HG03457 (cell line): ENCODE data around the gene KIAA0408.
"Not testable (repeated sequence)": the region's sequence is repeated elsewhere in the genome, so short reads cannot be mapped to it uniquely, and the experiment has no call there.

Experiments used
- ATAC-seq: cut with Tn5 transposase; IDR thresholded peaks from one replicate; pipeline ENCODE4 v1.9.1; 2021; ENCODE audit warnings: moderate number of reproducible peaks; ENCODE audit not compliant: unreplicated experiment

KIAA0408 gene

DNA sequence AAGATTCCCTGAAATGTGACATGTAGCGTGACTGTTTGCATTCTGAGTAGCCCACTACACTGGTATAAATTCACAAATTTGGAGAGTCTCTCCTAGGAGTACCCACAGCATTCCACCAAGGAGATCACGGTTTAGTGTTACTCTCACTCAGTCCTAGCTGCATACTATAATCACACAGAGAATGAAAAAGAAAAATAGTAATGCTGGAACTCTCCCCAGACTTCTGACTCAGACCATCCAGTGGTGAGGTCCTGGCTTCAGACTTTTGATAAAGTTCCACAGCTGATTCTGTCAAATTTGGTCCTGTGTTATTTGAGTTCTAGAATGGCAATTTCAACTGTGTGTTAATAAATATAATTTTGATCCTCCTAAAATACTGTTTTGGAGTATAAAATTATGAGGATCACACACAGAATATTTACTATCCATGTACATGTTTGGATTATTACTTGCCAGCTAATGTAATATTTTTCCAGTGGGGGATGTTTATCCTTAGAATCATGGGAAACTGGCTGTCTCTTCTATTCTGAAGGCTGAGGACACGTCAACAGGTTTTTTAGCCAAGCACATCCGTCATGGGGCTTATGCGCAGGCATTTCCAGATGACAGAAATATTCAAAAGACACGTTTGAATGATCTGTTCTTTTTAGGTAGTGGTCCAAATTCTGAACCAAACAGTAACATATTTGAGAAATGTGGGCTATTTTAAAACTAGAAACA lies 5.1 kb upstream of the KIAA0408 start:
- no peak for ATAC-seq

DNA sequence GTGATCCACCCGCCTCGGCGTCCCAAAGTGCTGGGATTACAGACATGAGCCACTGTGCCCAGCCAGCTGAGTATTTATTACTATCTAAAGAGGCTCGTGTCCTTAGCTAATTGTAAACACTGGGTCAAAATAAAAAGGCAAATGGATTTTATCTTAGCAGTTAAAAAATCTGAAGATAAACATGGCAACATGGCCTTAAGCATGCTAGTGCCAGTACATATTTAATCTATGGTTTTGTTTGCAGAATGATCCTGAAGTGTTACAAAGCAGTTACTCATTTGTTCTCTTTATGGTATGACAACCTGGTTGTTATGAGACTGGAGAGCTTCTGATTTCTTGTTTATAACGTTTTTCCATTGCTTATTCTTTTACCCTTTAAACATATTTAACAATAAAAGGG lies 3.9 kb upstream of the KIAA0408 start:
- no peak for ATAC-seq

DNA sequence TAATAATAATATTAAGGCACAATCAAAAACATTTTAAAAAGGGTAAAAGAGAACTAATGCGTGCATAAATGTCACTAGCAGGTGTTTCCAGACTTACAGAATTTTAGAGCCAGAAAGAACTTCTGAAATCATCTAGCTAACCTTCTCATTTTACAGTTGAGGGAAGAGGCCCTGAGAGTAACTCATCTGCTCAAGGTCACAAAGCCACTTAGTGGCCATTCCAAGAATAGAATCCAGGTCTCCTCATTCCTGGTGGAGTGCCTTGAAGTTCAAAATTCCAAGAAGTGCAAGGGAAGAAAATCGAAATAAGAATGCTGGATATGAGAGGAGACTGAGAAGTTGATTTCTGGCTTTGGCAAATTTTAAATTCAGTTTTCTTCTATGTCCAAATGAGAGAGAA lies 3.2 kb upstream of the KIAA0408 start:
- no peak for ATAC-seq

DNA sequence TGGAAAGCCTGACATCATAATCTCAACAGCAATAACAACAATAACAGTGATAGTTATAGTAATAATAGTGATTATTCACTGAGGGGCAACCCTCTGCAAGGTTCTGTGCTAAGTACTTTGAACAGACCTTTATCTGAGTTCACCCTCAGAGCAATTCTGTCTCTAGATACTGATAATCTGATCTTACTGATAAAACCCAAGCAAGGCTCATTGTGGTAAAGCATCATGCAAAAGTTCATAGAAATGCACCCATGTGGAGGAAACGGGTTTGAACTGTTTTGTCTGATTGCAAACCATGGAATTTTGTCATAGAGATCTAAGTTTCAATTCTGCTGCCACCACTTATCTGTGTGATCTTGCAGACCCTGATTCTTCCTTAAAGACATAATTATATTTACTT lies 1.3 kb upstream of the KIAA0408 start:
- ATAC-seq = no peak

DNA sequence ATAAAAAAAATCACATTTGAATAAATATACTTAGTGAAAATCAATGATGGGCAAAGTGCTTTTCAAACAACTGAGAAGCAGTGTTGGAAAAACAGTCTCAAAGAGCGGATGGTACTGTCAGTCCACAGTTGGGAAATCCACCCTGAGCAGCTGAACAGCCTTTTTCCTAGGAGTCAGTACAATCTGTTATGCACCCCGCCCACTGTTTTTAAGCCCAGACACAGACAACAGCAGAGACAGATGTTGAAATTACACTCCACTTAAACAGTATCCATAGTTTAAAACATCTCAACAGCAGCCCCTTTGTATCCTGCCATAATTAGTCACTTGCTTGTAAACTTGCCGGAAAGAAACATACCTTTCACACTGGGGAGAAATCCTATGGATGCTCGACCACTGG lies 372 bp downstream of the KIAA0408 start:
- ATAC-seq = no peak

DNA sequence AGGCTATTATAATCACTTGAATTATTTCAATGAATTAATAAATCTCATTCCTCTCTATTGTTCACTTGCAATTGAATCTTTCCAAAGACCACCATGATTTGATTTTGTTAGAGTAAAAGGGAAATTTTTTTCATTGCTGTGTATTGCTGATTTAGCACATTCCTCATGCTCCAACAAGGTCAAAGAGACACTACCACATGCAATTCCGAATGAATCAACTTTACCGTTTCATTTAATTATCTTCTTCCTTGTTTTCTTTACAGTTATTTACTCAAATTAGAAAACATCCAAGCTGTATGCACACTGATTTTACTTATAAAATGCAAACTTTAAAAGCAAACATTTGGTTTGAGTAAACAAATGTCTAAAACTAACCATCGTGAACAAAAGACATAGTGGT lies 967 bp downstream of the KIAA0408 start:
- ATAC-seq = no peak

DNA sequence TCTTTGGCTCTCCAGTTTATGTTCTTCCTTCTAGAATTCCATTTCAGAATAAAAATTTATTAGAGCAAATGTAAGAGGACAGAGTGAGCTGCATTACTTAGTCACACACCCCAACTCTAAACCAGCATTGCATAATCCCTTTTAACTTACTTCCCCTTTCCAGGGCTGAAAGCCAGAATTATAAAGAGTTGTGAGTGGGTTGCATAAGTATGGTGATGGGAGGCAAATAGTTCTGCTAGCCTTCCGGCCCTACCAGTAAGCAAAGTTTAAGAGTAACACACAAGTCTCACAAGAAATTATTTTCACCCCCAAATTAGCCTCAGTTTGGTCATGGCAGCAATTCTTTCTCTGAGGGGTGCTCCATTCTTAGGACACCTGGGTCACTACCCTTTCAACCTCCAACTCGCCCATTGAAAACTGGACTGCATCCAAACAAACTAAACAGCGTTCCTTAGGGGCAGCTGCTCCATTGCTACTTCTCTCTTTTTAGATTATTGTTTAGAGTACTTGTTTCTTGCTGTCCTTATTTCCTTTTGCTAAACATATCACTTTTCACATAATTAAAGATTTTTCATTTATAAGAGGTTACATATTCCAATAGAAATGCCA lies 1.6 kb downstream of the KIAA0408 start:
- ATAC-seq = no peak

DNA sequence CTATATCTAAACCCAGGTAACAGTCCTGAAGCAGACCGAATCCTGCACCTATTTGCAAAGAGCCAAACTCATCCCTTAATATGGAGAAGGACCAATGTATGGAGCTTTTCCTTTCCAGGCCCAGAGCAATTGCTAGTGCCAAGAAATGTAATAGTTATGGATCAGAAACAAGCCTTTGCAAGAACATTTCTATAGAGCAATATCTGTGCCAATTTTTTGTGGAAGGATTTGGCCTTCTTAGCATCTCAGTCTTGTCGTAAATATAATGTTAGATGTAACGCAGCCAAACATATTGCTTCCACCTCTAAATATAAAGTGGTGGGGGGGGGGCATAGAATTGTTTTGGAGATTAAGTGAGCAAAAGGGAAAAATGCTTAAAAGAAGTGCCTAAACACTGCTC lies 2.7 kb downstream of the KIAA0408 start:
- no peak for ATAC-seq

DNA sequence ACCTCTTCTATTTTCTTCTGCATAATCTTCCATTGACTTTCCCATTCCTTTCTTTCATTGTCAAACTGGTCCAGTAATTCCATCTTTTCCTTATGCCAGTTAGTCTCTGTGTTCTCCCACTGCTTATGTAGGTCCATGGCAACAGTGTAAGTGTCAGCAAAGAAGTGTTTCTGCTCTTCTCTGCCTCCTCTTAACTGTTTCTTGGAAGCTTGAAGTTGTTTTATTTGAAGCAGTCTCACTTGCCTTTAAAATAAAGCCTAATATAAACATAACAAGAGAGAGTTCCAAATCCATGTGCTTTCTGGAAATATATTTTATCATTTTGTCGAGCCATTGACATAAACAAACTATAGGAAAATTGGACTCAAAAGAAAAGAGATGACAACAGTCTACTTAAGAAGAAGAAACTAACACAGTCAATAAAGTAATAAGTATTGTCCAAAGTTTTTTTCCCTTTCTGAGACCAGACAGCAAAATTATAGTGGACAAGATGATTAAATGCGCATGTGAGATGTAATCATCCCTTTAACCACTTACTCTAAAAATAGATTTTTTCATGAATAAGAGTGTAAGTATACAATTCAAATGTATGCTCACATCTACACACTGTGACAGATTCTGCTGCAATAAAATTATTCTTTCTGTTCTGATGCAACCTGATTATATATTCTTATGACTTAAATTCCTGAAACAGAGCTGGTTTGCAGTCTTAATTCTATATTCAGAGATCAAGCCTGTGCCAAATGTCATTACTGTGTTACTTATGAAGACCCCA lies 5.2 kb downstream of the KIAA0408 start:
- no peak for ATAC-seq

DNA sequence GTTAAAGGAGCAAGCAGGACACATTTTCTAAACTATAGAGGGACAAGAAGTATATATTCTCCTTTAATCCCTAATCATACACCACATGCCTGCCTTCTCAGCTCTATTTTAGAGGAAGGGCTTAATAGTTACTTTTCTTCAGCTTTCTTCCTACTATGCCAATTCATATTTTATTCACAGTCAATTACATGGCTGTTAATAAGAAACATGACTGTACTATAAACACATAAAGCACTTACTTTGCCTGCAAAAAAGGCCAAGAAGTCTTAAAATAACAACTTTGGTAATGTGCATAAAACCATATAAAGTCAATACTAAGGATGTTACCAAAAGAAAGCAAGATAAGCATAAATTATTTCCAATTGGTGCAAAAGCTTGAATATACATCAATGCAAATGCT lies 6.4 kb downstream of the KIAA0408 start:
- ATAC-seq = no peak

DNA sequence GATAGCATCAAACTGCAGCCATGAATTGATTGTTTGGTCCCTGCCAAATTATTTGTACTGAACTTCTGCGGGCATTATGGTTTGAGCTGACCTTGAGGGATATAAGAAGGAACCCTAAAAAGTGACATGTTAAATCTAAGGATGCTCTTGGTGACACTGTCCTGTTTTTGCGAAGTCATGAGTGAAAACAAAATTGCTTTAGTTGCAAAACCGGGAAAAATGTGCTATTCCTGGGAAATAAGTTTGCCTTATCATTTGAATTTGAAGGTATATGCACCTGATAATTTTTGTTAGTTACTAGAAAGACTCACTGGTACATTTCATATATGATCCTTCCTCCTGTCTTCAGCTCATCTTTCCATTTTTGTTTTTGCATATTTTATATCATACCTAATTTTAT lies 7.8 kb downstream of the KIAA0408 start:
- ATAC-seq = no peak

DNA sequence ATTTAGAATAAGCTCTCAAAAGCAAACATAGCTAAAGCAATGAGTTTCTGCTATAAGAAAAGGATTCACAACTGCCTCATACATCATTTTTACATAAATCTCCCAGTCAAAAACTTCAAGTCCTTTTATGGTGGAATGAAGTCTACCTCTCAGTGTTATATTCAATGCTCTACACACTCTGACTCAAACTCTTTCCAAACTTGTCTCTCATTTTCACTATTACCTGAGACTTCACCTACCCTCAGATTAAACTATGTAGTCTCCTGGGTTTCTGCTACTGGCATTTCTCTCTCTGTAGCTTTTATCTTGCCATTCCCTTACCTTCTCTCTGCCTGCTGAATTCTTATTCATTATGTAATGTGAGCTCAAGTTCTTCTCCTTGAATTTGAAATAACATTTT lies 11.4 kb downstream of the KIAA0408 start:
- ATAC-seq = no peak

DNA sequence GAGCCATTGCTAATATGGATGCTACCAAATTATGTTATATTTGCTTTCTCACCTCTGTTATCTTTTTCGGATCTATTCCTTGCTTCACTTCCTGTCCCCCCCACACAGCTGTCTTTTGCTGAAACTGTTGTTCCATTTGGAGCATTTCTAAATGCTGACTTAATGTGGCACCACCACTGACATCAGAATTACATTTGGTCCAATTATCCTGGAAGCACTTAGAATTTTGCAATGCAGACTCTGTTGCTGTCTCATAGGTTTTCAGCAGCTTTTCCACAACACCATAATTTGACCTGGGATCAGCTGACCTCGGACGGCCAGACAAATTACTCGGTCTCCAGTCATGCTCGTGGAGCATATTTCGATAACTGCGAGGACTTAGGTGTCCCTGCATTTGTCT lies 12.8 kb downstream of the KIAA0408 start:
- ATAC-seq = no peak

DNA sequence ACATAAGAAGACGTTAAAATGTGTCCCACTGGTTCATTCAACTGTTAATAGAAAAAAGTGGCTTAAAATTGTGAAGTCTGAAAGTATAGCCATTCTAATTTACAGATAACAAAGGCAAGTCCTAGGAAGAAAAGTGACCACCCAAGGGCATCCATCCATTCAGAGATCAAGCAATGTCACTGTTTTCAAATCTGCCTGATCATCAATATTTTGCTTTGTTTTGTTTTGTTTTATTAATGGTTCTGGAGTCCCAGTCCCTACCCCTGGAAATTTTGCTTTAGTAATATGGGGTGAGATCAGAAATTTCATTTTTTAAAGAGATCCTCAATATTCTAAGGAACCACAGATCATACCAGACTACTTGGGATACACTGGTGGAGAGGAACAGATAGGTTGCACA lies 17.3 kb downstream of the KIAA0408 start:
- no peak for ATAC-seq

DNA sequence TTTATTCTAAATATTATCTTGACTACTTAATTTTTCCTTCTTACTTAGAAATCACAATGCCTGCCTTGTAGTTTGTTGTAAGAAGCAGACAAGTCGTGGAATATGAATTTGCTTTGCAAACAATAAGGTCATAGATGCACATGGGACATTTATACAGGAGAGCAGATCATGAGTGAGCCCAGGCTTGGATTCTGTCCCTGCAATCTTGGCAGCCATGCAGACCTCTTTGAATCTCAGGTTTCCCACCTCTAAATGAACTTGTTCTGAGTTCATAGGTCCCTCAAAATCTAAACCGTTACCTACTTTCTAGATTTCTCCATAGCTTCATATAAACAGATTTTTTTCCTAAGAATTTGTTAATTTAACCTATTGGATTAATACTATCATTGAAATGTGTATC lies 19.5 kb downstream of the KIAA0408 start:
- no peak for ATAC-seq

DNA sequence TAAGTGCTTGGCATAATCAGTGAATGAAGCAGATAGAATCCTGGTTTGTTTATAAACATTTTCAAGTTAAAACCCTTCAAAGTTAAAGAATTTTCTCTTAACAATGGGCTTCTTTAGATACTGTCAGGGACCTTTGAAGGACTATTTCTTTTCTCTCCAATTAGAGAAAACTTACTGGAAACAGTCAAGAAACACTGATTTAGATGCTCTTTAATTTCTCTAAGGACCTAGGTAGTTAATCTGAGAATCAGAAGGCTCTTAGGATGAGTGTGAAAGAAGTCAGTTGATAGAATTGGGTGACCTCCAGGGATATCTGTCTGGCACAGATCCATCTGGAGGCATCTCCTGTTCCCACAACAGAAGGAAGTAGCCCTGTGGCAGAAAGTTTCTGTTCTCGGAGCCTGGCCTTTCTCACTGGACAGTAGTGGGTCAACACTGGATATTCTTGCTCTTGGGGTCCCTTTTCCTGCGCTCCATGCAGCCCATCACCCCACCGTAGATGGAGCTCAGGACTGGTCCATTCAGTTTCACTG lies 22.5 kb downstream of the KIAA0408 start:
- no peak for ATAC-seq

DNA sequence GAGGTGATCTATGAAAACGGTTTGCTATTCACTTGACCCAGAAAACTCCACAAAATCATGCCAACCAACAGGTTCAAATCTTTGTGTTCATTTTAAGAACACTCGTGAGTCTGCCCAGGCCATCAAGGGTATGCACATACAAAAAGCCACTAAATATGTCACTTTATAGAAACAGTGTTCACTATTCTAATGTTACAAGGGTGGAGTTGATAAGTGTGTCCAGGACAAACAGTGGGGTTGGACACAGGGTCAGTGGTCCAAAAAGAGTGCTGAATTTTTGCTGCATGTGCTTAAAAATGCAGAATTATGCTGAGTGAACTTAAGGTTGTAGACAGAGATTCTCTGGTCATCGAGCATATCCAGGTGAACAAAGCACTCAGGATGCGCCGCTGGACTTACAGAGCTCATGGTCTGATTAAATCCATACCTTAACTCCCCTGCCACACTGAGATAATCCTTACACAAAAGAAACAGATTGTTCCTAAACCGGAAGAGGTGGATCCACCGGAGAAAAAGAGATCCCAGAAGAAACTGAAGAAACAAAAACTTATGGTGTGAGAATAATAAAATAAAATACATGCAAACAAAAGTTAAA lies 23.5 kb downstream of the KIAA0408 start:
- no peak for ATAC-seq

DNA sequence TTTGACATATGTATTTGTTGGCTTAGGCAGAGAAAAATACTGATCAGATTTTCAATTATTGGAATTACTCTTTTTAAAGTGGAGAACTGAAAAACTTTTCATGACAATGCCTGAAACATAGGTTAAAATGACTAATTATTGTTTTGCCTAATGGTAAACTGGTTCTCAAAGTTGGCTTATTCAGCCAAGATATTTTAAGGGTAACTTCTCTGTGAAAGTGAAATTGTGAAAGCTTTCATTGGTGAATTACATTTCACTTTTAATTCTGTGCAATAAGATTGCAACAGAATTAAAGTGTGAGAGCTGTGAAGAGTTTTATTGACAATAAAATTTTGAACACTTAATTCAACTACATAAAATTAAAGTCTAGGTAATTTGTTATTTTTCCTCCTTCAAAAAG lies 24.5 kb downstream of the KIAA0408 start:
- ATAC-seq = no peak

DNA sequence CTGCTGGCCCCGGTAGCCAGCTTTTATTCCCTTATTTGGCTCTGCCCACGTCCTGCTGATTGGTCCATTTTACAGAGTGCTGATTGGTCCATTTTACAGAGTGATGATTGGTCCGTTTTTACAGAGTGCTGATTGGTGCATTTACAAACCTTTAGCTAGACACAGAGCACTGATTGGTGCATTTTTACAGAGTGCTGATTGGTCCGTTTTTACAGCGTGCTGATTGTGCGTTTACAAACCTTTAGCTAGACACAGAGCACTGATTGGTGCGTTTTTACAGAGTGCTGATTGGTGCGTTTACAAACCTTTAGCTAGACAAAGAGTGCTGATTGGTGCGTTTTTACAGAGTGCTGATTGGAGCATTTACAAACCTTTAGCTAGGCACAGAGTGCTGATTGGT lies 30.6 kb downstream of the KIAA0408 start:
- ATAC-seq = not testable (repeated sequence)

DNA sequence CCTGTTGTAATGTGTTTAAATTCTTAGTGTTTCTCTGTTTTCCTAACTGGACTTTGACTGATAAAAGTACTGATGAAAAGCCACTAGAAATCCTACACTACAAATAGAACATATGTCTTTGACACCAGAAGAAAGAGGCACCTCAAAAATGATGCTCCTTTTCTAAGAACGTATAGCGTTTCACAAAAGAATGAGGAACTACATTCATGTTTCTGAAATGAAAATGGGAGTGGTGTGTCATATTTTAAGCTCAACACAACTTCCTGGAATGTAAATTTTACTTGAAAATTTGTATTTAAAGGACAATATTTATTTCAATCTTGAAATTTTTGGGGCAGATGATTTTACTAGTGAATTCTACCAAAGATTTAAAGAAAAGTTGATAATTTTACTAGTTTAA lies 35.3 kb downstream of the KIAA0408 start:
- no peak for ATAC-seq

DNA sequence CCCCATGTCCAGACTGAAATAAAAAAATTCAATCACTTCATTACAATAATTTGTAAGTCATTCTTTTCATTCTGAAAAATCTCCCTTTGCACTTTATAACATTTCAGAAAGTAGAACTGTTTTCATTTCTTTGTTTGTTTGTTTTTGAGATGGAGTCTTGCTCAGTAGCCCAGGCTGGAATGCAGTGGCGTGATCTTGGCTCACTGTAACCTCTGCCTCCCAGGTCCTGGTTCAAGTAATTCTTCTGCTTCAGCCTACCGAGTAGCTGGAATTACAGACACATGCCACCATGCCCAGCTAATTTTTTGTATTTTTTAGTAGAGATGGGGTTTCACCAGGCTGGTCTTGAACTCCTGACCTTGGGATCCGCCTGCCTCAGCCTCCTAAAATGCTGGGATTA lies 38.0 kb downstream of the KIAA0408 start:
- not testable (repeated sequence) for ATAC-seq

DNA sequence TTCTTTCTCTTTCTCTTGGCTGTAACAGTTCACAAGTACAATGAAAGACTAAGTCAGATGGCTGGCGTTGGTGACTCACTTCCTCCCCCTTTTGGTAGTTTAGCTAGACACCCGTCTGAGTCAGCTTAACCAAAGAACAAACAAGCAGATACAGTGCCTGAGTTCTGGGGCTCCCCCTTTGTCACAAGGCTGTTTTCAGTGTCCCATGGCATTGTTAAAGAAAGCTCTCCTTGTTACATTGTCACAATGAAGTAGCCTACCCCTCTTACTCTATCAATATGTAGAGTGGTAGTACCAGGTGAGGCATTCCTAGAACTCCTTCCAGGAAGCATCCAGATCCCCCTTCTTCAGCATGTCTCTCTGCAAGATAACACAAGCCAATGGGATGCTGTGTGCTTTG lies 38.6 kb downstream of the KIAA0408 start:
- ATAC-seq = peak; percentile 100
